ENCODE measurements around the gene ZNF664. TPM values are rescaled to one million over a fixed set of nuclear protein-coding genes. Genes with fewer than 3 reads are reported as not detected.

Gene ZNF664
- total and polyA plus RNA-seq, 2 donors (not counting 1 experiment from before 2014, with no cell fraction given), result 14.3 to 47.1 TPM

- WGBS (ENCODE audit: insufficient coverage), result no CpG with 5 or more reads among the region's 3 CpGs
- Histone ChIP-seq H2AFZ (ENCODE audit: insufficient read depth, low read depth, low read length, poor library complexity, severe bottlenecking) (no peak overlapping the region), H3K4me2 (replicated peaks; ENCODE audit: low read depth, low read length, poor library complexity, severe bottlenecking) (no peak overlapping the region), H4K20me1 (ENCODE audit: control insufficient read depth, insufficient read depth, low read length, poor library complexity, severe bottlenecking) (no peaks in the 10 kb centered on the region), H3K79me2 (ENCODE audit: control insufficient read depth, insufficient read depth, low read length) (no peaks in the 10 kb centered on the region), H3K27me3 (replicated peaks in 1 of 4; ENCODE audit: control extremely low read depth in 1 of 4, control insufficient read depth in 3 of 4, insufficient read depth in 4 of 4, low read length in 3 of 4) (no peaks in the 10 kb centered on the region), H3K4me3 (ENCODE audit: control extremely low read depth in 1 of 5, extremely low read depth in 1 of 5, insufficient read depth in 1 of 5, low read depth in 2 of 5, low read length in 4 of 5) (no peak overlapping the region), H3K9me3 (ENCODE audit: control extremely low read depth in 1 of 3, control insufficient read depth in 2 of 3, insufficient read depth in 1 of 3, low read length in 2 of 3) (no peaks in the 10 kb centered on the region), H3K9ac (ENCODE audit: low read length) (no peak overlapping the region), H3K4me1 (ENCODE audit: control insufficient read depth in 2 of 2, insufficient read depth in 2 of 2, low read length in 2 of 2) (no peaks in the 10 kb centered on the region), H3K27ac (ENCODE audit: low read length in 2 of 2) (no peak overlapping the region), H3K36me3 (replicated peaks in 1 of 2; ENCODE audit: control extremely low read depth in 1 of 2, control insufficient read depth in 1 of 2, extremely low read depth in 1 of 2, insufficient read depth in 2 of 2, low read length in 1 of 2) (no peaks in the 10 kb centered on the region)
- intact Hi-C loops (cut with micrococcal nuclease), result no loop called here
- ATAC-seq (ENCODE audit: low read depth), result no peak
- no peak for TF ChIP-seq EZH2 (IDR thresholded peaks at IDR 0.05; ENCODE audit: borderline replicate concordance, insufficient read depth, low read depth, low read length, poor library complexity, severe bottlenecking)
- Mint-ChIP-seq H3K27me3 (peaks cover 16% of the 10 kb centered on the region), H3K9me3 (ENCODE audit: insufficient read depth) (no peaks in the 10 kb centered on the region), H3K4me3 (no peak overlapping the region), H3K4me1 (no peaks in the 10 kb centered on the region), H3K27ac (no peak overlapping the region)
- POLR2A ChIA-PET, result no interaction called here
- DNase-seq, result no peak
- CTCF ChIA-PET, result interaction anchor here (0.8 to 7.2 kb wide), 3 partner anchors 729 to 854 kb away, joined by 3 to 160 read pairs (median 4); no protein-coding TSS in a partner anchor
These were observed 66.3 kb downstream of the ZNF664 start for GRCh38 chr12:124039276-124039675.

- Histone ChIP-seq H3K4me1 (ENCODE audit: control insufficient read depth in 2 of 2, insufficient read depth in 2 of 2, low read length in 2 of 2) (no peaks in the 10 kb centered on the region), H3K27me3 (replicated peaks in 1 of 4; ENCODE audit: control extremely low read depth in 1 of 4, control insufficient read depth in 3 of 4, insufficient read depth in 4 of 4, low read length in 3 of 4) (no peaks in the 10 kb centered on the region), H3K79me2 (ENCODE audit: control insufficient read depth, insufficient read depth, low read length) (no peaks in the 10 kb centered on the region), H3K27ac (ENCODE audit: low read length in 2 of 2) (no peak overlapping the region), H2AFZ (ENCODE audit: insufficient read depth, low read depth, low read length, poor library complexity, severe bottlenecking) (no peak overlapping the region), H3K4me3 (ENCODE audit: control extremely low read depth in 1 of 5, extremely low read depth in 1 of 5, insufficient read depth in 1 of 5, low read depth in 2 of 5, low read length in 4 of 5) (no peak overlapping the region), H3K36me3 (replicated peaks in 1 of 2; ENCODE audit: control extremely low read depth in 1 of 2, control insufficient read depth in 1 of 2, extremely low read depth in 1 of 2, insufficient read depth in 2 of 2, low read length in 1 of 2) (no peaks in the 10 kb centered on the region), H3K4me2 (replicated peaks; ENCODE audit: low read depth, low read length, poor library complexity, severe bottlenecking) (no peak overlapping the region), H4K20me1 (ENCODE audit: control insufficient read depth, insufficient read depth, low read length, poor library complexity, severe bottlenecking) (no peaks in the 10 kb centered on the region), H3K9me3 (ENCODE audit: control extremely low read depth in 1 of 3, control insufficient read depth in 2 of 3, insufficient read depth in 1 of 3, low read length in 2 of 3) (no peaks in the 10 kb centered on the region), H3K9ac (ENCODE audit: low read length) (no peak overlapping the region)
- Mint-ChIP-seq H3K4me1 (no peaks in the 10 kb centered on the region), H3K4me3 (no peak overlapping the region), H3K27ac (no peak overlapping the region), H3K9me3 (ENCODE audit: insufficient read depth) (no peaks in the 10 kb centered on the region), H3K27me3 (peaks cover 16% of the 10 kb centered on the region)
- 43% methylated on average over 7 of the region's 10 CpGs for WGBS (ENCODE audit: insufficient coverage)
- ChIA-PET CTCF (interaction anchor here (1.7 to 7.2 kb wide), 2 partner anchors 728 to 735 kb away, joined by 4 to 160 read pairs; no protein-coding TSS in a partner anchor), POLR2A (no interaction called here)
- TF ChIP-seq CTCF (IDR thresholded peaks at IDR 0.05) (no peak), EZH2 (IDR thresholded peaks at IDR 0.05; ENCODE audit: borderline replicate concordance, insufficient read depth, low read depth, low read length, poor library complexity, severe bottlenecking) (no peak)
- intact Hi-C loops (cut with micrococcal nuclease), result no loop called here
- DNase-seq, result no peak
- no peak for ATAC-seq (ENCODE audit: low read depth)
These were observed 67.3 kb downstream of the ZNF664 start for GRCh38 chr12:124040291-124040690.
